Endothelial cell (in vitro differentiated cells): ENCODE data around the gene CKAP4. TPM values are rescaled to one million over a fixed set of nuclear protein-coding genes. Genes with fewer than 3 reads are reported as not detected.

Source experiments
- DNase-seq: peaks from one replicate; pipeline ENCODE4 v3.0.0; 2021; ENCODE audit warnings: low spot score
- H3K27ac Mint-ChIP-seq: one replicate; pipeline ENCODE4 v1.8.0; 2021; ENCODE audit warnings: mixed read lengths, inconsistent platforms; ENCODE audit not compliant: unreplicated experiment
- H3K27me3 Mint-ChIP-seq: one replicate; pipeline ENCODE4 v1.8.0; 2021; ENCODE audit warnings: mild to moderate bottlenecking, moderate library complexity, mixed read lengths, inconsistent platforms; ENCODE audit not compliant: unreplicated experiment
- H3K36me3 Mint-ChIP-seq: one replicate; pipeline ENCODE4 v1.8.0; 2021; ENCODE audit warnings: mild to moderate bottlenecking, low read depth, mixed read lengths, inconsistent platforms; ENCODE audit not compliant: unreplicated experiment
- H3K4me1 Mint-ChIP-seq: one replicate; pipeline ENCODE4 v1.8.0; 2021; ENCODE audit warnings: mild to moderate bottlenecking, mixed read lengths, inconsistent platforms; ENCODE audit not compliant: unreplicated experiment
- H3K4me3 Mint-ChIP-seq: one replicate; pipeline ENCODE4 v1.8.0; 2021; ENCODE audit warnings: mild to moderate bottlenecking, mixed read lengths, inconsistent platforms; ENCODE audit not compliant: unreplicated experiment
- H3K9me3 Mint-ChIP-seq: one replicate; pipeline ENCODE4 v1.8.0; 2021; ENCODE audit warnings: mixed read lengths, inconsistent platforms; ENCODE audit not compliant: unreplicated experiment
- total RNA-seq: library from RNA; stranded (reverse); fragmentation: NEBNext Ultra II Directional; extraction: Animal tissue kit (Norgen Biotek cat#: 25700); gene quantifications from one replicate; pipeline ENCODE4 v1.2.1, GENCODE V29; 2021; ENCODE audit not compliant: unreplicated experiment
- TF ChIP-seq, protein P1 (sequence below): fragments of 200-600 bp; sonication (generic); IDR thresholded peaks from one replicate; pipeline ENCODE4 v1.5.0; 2021; ENCODE audit warnings: antibody characterized with exemption; ENCODE audit not compliant: unreplicated experiment

The CKAP4 gene
- total RNA-seq, 1 donor from 2014 or later = 76.7 TPM

DNA sequence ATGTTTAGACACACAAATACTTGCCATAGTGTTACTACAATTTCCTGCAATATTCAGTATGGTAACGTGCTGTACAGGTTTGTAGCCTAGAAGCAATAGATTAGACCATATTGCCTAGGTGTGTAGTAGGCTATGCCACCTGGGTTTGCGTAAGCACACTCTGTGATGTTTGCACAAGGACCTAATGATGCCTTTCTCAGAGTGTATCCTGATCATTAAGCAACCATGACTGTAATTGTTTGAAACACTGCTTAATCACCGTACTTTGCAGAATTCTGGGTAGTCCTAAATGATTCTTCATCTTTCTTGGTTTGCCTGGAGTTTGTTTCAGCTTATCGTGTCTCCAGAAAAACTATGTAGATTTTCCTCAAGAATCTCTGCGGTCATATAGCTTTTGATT, 43.5 kb upstream of the CKAP4 start:
- no peak for DNase-seq
- no peak overlapping the region for H3K27ac Mint-ChIP-seq
- H3K36me3 Mint-ChIP-seq = no peaks in the 10 kb centered on the region
- no peaks in the 10 kb centered on the region for H3K9me3 Mint-ChIP-seq
- H3K4me3 Mint-ChIP-seq = no peak overlapping the region
- no peaks in the 10 kb centered on the region for H3K27me3 Mint-ChIP-seq
- H3K4me1 Mint-ChIP-seq = no peaks in the 10 kb centered on the region
- TF ChIP-seq, protein P1, sequence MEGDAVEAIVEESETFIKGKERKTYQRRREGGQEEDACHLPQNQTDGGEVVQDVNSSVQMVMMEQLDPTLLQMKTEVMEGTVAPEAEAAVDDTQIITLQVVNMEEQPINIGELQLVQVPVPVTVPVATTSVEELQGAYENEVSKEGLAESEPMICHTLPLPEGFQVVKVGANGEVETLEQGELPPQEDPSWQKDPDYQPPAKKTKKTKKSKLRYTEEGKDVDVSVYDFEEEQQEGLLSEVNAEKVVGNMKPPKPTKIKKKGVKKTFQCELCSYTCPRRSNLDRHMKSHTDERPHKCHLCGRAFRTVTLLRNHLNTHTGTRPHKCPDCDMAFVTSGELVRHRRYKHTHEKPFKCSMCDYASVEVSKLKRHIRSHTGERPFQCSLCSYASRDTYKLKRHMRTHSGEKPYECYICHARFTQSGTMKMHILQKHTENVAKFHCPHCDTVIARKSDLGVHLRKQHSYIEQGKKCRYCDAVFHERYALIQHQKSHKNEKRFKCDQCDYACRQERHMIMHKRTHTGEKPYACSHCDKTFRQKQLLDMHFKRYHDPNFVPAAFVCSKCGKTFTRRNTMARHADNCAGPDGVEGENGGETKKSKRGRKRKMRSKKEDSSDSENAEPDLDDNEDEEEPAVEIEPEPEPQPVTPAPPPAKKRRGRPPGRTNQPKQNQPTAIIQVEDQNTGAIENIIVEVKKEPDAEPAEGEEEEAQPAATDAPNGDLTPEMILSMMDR = no peak

DNA sequence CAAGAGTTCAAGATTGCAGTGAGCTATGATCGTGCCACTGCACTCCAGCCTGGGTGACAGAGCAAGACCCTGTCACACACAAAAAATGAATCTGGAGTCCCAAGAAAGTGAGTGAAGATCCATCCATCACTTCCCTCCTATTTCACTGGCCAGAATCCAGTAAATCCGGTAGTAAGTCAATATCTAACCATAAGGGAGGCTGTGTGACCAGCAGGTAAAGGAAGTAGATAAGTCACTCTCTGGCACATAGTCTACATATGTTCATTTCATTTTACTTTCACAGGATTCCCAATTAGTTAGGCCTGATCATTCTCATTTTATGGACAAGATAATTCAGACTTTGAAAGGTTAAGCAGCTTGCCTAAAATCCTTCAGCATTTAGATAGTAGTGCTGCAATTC, 42.8 kb upstream of the CKAP4 start:
- Mint-ChIP-seq H3K4me3 (no peak overlapping the region), H3K9me3 (no peaks in the 10 kb centered on the region), H3K4me1 (no peaks in the 10 kb centered on the region), H3K27me3 (no peaks in the 10 kb centered on the region), H3K27ac (no peak overlapping the region), H3K36me3 (no peaks in the 10 kb centered on the region)
- DNase-seq = no peak
- TF ChIP-seq, protein P1 = no peak

DNA sequence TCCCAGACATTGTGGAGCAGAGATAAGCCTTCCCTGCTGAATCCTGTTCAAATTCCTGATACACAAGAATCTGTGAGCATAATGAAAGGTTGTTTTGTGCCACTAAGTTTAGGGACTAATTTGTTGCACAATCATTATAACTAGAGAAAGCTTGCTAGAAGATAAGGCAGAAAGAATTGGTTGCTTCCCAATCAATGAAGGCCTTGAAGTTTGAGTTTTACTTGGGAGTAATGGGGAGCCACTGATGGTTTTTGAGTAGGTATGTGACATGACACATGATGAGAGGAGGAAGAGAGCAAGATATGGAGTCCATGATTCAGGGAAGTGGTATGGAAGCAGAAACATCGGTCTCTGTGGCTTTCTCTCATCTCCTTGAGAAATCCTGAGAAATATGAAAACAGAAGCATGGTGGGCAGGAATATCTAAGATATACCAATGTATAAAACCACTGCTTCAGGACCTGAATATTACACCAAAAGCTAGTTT, 41.4 kb upstream of the CKAP4 start:
- Mint-ChIP-seq H3K27ac (no peak overlapping the region), H3K4me3 (no peak overlapping the region), H3K27me3 (no peaks in the 10 kb centered on the region), H3K36me3 (no peaks in the 10 kb centered on the region), H3K4me1 (peaks cover 5% of the 10 kb centered on the region), H3K9me3 (no peaks in the 10 kb centered on the region)
- TF ChIP-seq, protein P1 = no peak
- DNase-seq = no peak

DNA sequence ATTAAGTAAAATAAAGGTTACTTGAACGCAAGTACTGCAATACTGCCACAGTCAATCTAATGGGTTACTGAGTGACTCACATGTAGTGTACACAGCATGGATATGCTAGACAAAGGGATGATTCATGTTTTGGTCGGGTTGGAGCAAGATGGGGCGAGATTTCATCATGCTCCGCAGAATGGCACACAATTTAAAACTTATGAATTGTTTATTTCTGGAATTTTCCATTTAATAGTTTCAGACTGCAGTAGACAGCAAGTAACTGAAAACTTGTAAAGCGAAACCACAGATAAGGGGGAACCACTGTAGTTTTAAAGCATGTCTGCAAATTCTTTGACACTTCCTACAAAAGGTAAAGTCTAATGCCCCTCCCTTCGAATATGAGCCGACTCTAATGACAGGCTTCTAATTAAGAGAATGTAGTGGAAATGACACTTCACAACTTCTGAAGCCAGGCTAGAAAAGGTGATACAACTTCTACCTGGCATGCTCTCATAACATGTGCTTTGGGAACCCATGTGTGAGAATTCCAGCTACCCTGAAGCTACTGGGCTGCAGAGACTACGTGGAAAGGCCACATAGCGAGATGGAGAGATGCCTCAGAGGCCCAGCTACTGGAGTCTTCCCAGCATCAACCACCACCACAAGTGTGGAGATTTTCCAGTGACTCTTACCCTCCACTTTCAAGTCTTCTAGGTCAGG, 40.8 kb upstream of the CKAP4 start:
- DNase-seq = no peak
- Mint-ChIP-seq H3K36me3 (no peaks in the 10 kb centered on the region), H3K4me1 (peaks cover 5% of the 10 kb centered on the region), H3K4me3 (no peak overlapping the region), H3K27ac (no peak overlapping the region), H3K27me3 (no peaks in the 10 kb centered on the region), H3K9me3 (no peaks in the 10 kb centered on the region)
- TF ChIP-seq, protein P1 = no peak

DNA sequence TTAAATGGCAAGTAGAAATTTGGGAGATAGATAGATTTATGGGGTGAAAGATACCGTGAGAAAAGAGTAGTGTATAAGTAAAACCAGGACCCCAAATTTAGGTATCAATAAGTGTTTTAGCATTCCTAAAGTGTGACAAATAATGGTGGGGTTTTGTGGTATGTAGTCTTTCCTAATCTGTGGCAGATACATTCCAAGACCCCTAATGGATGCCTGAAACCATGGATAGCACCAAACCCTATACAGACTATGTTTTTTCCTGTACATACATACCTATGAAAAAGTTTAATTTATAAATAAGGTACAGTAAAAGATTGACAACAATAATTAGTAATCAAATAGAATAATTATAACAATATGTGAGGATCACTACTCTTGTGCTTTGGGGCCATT, 40.3 kb upstream of the CKAP4 start:
- Mint-ChIP-seq H3K4me3 (no peak overlapping the region), H3K9me3 (no peaks in the 10 kb centered on the region), H3K36me3 (no peaks in the 10 kb centered on the region), H3K4me1 (peaks cover 5% of the 10 kb centered on the region), H3K27me3 (no peaks in the 10 kb centered on the region), H3K27ac (no peak overlapping the region)
- TF ChIP-seq, protein P1 = no peak
- DNase-seq = no peak
